Fibroblast of lung (primary cell): ENCODE measurements around the gene RPGRIP1.

Source experiments
- EZH2 ChIP-seq: IDR thresholded peaks from 2 replicates; pipeline ENCODE4 v1.5.1; 2012; ENCODE audit warnings: low read length, control low read depth, mild to moderate bottlenecking; ENCODE audit errors: missing control alignments
- TF ChIP-seq, protein P1 (sequence below), 2 donors: IDR thresholded peaks in 1 of 2; conservative IDR thresholded peaks in 1 of 2; 1 replicate in 1 of 2; 2 replicates in 1 of 2; pipeline ENCODE4 v1.5.1; 2011 to 2012; ENCODE audit warnings: low read length in 2 of 2, control low read depth in 1 of 2, inconsistent platforms in 1 of 2, low read depth in 1 of 2, mild to moderate bottlenecking in 1 of 2

DNA sequence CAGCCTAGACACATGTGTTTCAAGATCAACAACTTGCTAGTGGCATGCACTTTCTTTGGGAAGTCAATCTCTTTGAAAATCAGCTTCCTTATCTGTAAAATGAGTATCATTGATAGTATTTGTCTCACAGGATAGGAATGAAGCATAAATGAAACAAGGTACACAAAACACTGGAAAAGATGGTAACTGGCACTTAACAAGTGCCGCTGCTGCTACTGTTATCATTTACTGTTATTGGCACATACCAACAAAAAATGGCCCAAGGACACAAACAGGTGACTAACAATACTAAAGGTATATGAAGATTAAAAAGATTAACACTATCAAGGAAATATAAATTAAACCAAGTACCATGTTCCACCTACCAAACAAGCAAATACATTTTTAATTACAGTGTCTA is 31.5 kb upstream of the RPGRIP1 start:
- TF ChIP-seq, protein P1, sequence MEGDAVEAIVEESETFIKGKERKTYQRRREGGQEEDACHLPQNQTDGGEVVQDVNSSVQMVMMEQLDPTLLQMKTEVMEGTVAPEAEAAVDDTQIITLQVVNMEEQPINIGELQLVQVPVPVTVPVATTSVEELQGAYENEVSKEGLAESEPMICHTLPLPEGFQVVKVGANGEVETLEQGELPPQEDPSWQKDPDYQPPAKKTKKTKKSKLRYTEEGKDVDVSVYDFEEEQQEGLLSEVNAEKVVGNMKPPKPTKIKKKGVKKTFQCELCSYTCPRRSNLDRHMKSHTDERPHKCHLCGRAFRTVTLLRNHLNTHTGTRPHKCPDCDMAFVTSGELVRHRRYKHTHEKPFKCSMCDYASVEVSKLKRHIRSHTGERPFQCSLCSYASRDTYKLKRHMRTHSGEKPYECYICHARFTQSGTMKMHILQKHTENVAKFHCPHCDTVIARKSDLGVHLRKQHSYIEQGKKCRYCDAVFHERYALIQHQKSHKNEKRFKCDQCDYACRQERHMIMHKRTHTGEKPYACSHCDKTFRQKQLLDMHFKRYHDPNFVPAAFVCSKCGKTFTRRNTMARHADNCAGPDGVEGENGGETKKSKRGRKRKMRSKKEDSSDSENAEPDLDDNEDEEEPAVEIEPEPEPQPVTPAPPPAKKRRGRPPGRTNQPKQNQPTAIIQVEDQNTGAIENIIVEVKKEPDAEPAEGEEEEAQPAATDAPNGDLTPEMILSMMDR (conservative IDR thresholded peaks at IDR 0.05 in 1 of 2, IDR thresholded peaks at IDR 0.05 in 1 of 2; ENCODE audit: low read depth in 1 of 2, low read length in 2 of 2): no peak
- TF ChIP-seq EZH2: no peak
